ENCODE measurements around the gene MEDAG.

Gene MEDAG

DNA sequence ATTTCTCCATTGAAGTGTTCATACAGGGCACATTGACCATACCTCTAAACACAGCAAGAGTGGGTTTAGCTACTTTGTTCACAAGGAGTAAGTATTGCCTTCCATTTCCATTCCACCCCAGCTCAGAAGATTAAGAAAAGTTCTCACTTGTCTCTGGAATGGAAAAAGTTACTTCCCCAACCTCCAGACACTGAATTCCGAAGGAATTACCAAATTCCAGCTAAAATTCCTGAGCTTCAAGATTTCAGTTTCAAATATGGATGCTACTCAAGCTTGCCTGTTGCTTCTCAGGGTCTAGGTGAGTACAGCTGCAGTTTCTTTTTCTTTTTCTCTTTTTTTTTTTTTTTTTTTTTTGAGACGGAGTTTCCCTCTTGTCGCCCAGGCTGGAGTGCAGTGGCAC, 60.0 kb downstream of the MEDAG start:
- no peak for DNase-seq

GRCh38 chr13:30968846-30969245, 62.8 kb downstream of the MEDAG start:
- no peak for DNase-seq

DNA sequence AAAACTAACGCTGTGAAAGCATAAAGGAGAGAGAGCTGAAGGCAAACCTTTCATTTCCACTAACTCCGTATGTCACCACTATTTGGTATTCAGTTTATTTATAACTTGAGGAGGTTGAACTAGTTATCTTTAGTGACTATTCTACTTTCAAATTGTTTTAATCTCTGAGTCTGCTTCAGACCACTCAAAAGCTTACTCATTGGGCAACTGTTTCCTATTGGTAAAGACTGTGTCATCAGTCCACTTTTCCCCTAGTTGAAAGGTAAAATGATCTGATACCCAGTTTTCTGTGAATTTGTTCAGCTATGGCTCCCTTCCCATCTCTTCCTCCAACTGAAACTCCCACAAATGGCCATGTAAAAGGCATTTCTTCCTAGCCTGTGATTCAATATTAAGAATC, 65.5 kb downstream of the MEDAG start:
- no peak for DNase-seq

DNA sequence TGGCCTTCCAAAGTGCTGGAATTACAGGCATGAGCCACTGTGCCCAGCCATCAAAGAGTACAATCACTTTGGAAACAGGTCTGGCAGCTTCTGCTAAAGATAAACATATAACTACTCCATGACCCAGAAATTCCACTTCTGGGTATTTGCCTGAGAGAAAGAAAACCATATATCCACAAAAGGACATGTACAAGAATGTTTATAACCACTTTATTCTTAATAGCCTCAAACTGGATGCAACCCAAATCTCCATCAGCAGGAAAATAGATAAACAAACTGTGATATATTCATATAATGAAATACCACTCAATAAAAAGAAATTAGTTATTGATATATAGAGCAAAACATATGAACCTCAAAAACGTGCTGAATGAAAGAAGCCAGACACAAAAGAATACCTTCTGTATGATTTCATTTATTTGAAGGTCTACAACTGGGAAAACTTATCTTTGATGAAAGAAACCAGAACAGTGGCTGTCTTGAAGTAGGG, 66.9 kb downstream of the MEDAG start:
- no peak for DNase-seq

GRCh38 chr13:30974350-30974749, 68.3 kb downstream of the MEDAG start:
- DNase-seq = no peak

Measured in NCI-H2029 (cell line).